ENCODE measurements around the gene ACER3.

- no peak for TF ChIP-seq CTCF (IDR thresholded peaks at IDR 0.05; ENCODE audit: poor library complexity)
- no peak for TF ChIP-seq EZH2 (IDR thresholded peaks at IDR 0.05; ENCODE audit: borderline replicate concordance)
- no peak for TF ChIP-seq EZH2phosphoT487 (IDR thresholded peaks at IDR 0.05; ENCODE audit: low read depth, severe bottlenecking, unreplicated experiment)
Measured at GRCh38 chr11:77058900-77059299, 198.2 kb downstream of the ACER3 start.

Data from hepatocyte (in vitro differentiated cells).